NCI-H748 treated with DMSO at 0.1 percent for 48 hours (cell line): ENCODE measurements around the gene FOSL1.

Experiments
- DNase-seq: peaks from one replicate; lab custom pipeline; 2025; lab: John Stamatoyannopoulos, UW

FOSL1 gene

DNA sequence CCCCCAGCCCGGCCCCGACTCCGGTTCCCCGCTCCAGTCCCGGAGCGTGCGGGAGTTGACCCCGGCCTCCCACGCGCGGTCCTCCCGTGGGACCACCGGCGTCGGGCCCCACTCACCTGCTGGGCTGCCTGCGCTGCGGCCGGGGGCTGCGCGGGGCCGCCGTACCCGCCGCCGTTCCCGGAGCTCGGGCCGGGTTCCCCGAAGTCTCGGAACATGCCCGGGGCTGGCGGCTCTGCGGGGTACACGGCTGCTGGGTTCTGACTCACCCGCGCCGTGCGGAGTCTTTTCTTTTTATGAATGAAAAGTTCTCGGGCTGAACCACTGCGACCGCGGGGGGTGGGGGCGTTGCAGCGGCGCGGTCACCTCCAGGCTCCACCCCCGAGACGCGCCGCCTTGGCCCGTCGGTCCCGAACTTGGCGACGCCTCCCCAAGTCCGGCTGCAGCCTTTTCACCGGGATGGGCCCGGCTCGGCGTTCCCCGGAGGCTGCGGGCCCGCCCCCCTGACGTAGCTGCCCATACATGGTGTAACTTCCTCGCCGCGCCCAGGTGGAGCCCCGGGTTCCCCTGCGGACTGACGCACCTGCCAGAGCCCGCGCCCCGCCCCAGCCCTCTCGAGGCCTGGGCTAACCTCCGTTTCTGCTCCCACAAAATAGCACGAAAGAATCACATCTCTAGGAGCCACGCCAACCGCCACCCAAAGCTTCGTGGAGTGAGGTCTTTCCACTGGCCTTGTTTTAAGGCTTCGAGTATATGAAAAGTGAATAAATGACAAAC lies at the start of gene FOSL1:
Gene FOSL1 (minus strand): TSS at position 264 of the 774 bp plus-strand sequence. CDS start 49 bp downstream, at position 215.
- DNase-seq, result peak; percentile 61

DNA sequence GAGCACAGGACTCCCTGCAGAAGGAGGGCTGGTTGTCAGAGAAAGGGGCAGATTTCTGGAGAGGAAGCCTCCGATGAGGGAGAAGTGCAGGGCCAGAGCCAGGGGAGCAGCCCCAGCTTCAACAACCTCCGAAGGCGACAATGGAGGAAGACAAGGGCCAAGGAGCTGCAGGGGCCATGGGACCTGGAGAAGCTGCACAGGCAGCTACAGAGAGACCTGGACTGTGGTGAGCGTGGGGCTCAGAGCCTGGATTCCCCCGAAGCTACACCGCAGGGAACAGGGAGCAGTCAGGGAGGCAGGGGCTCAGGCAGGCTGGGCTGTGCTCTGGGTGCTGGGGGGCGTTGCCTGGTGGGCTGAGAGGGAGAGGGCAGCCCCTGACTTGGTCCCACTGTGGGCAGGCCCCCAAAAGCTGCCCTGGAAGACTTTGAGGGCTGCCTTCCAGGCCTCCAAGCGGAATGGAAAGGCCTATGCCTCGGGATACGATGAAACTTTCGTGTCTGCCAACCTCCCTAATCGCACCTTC lies 47.5 kb upstream of the FOSL1 start:
- DNase-seq, result no peak

GRCh38 chr11:65947133-65947532 lies 46.9 kb upstream of the FOSL1 start:
- no peak for DNase-seq

GRCh38 chr11:65946655-65947054 lies 46.5 kb upstream of the FOSL1 start:
- no peak for DNase-seq

DNA sequence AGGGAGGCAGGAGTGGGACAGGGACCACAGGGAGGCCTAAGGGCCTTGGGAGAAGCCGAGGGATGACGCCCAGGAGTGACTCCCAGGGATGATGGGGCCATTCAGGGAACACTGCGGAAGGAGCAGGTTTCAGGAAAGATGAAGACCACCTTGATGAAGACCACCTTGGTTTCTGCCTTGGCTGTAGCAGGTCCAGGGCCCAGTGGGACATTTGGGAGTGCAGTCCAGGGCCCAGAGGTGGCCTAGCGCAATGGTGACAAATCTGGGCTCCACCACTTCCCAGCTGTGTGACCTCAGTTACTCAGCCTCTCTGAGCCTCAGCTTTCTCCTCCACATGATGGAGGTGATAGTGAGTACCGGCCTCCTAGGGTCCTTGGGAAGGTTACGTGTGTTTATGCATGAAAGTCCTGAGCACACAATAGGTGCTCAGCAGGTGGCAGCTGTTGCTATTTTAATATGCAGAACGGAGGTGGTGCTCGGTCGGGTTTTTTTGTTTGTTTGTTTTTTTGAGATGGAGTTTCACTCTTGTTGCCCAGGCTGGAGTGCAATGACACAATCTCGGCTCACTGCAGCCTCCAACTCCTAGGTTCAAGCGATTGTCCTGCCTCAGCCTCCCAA lies 45.9 kb upstream of the FOSL1 start:
- no peak for DNase-seq

GRCh38 chr11:65945430-65945911 lies 45.3 kb upstream of the FOSL1 start, which contains the start of gene TSGA10IP:
TSS of gene TSGA10IP (plus strand) at chr11:65945480. CDS start at chr11:65945676, 196 bp downstream.
- DNase-seq, result no peak

- DNase-seq, result no peak
Measured at GRCh38 chr11:65944767-65945166, 44.6 kb upstream of the FOSL1 start.

DNA sequence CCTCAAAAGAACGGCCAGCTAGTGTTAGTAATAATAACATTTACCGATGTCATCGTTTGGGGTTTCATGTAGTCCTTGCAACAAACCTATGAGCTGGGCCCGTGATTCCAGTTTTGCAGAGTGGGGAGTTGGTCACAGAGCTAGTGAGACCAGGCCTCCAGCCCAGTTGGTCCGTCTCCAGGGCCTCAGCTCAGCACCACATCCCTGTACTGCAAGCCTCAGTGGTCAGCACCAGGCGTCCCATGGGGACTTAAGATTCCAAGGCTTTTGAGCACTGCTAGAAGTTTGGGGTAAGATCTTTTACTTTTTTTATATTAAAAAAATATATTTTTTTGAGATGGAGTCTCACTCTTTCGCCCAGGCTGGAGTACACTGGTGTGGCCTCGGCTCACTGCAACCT lies 44.0 kb upstream of the FOSL1 start:
- no peak for DNase-seq

GRCh38 chr11:65942531-65942930 lies 42.3 kb upstream of the FOSL1 start:
- DNase-seq, result no peak

GRCh38 chr11:65941720-65942310 lies 41.6 kb upstream of the FOSL1 start:
- DNase-seq, result no peak

- no peak for DNase-seq
Measured at GRCh38 chr11:65937766-65938165, 37.6 kb upstream of the FOSL1 start.

- DNase-seq, result no peak
Measured at GRCh38 chr11:65934014-65934413, 33.8 kb upstream of the FOSL1 start.

- no peak for DNase-seq
Measured at GRCh38 chr11:65932558-65932919, 32.4 kb upstream of the FOSL1 start.

- no peak for DNase-seq
Measured at GRCh38 chr11:65931773-65932557, 31.8 kb upstream of the FOSL1 start.

GRCh38 chr11:65928667-65929066 lies 28.5 kb upstream of the FOSL1 start:
- no peak for DNase-seq

DNA sequence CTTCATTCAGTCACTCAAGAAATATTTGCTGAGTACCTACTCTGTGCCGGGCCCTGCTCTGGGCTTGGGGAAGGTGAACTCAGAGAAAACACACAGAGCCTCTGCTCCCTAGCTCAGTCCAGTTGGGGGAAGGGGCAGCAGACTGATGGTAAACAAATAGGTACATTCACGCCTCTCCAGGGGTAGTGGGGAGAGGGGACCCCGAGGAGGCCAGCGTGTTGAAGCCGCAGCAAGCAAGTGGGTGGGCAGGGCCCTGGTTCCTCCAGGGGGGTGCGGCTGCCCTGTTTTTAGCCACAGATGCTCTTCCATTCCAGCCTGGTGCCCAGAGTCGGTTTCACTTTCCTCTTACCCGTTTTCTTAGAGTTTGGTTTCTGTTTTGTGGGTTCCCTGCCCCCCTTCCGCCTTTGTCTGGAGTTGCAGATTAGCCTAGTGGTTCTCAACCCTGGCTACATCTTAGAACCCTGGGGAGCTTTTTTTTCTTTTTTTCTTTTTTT lies 27.8 kb upstream of the FOSL1 start:
- no peak for DNase-seq

- no peak for DNase-seq
Measured at GRCh38 chr11:65925397-65925796, 25.2 kb upstream of the FOSL1 start.

DNA sequence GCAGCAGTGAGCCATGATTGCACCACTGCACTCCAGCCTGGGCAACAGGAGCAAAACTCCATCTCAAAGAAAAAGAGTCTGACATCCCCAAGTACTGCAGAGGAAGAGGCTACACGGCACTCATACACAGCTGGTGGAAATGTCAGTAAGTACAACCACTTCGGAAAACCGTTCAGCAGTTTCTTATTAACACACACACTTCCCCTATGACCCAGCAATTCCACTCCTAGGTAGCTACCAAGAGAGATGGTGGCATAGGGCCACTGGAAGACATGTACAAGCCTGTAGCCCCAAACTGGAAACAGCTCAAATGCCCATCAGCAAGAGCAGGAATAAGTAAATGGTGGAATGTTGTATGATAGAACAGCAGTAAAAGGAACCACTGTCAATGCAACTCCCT lies 22.4 kb upstream of the FOSL1 start:
- no peak for DNase-seq

GRCh38 chr11:65921876-65922275 lies 21.7 kb upstream of the FOSL1 start:
- DNase-seq, result no peak

DNA sequence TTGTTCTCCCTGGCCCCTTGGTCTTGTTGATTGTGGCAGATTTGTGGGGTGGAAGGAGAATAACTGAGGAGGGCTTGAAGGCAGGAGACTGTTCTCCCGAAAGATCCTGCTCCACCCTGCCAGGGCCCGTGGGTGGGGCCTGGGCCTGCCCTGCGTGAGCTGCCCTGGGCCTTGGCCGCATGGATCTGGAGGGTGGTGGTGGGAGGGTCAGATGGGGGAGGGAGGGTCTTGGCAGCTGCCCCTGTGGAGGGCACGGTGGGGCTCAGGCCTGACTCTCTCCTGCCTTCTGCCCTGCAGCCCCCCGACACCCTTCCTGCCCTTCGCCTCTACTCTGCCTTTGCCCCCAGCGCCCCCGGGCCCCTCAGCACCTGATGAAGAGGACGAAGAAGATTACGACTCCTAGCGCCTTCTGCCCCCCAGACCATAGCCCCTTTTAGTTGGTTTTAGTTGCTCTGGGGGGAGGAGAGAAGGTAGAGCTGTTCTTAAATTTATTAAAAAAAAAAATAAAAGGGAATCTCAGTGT lies 20.9 kb upstream of the FOSL1 start:
- DNase-seq, result no peak

DNA sequence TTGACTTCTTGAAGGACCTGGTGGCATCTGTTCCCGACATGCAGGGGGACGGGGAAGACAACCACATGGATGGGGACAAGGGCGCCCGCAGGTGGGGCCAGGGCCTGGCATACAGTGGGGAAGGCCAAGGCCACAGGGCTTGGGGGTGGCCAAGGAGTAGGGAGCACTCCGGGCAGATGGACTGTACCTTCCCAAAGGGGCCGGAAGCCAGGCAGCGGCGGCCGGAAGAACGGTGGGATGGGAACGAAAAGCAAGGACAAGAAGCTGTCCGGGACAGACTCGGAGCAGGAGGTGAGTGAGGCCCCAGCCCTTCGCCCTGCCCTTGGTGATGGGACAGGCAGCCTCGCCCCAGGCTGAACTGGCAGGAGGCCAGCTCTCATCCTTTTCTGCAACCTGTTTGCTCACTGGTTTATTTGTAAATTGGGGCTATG lies 20.2 kb upstream of the FOSL1 start:
- no peak for DNase-seq
